Measurements from ENCODE around the gene CNGA1. TPM values are rescaled to one million over a fixed set of nuclear protein-coding genes. Genes with fewer than 3 reads are reported as not detected.

Gene CNGA1
- total RNA-seq, 2 donors from 2014 or later, result 0.33 to 1.8 TPM

DNA sequence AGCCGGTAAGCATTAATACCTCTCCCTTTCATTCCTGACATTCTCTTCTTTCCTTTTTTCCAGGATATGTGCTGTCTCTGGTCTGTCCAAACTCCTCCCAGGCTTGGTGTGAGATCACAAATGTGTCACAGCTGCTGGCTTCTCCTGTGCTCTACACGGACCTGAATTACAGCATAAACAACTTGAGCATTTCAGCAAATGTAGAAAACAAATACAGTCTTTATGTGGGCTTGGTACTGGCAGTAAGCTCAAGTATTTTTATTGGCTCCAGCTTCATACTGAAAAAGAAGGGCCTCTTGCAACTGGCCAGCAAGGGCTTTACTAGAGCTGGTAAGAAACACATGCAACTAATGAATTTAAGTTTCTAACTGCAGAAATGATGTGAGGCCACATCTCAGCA is 8.5 kb upstream of the CNGA1 start:
- WGBS, 2 donors, result 44 to 46% methylated on average over 2 of the region's 2 CpGs
- peaks cover 0 to 2% of the 10 kb centered on the region in 2 donors for H3K36me3 ChIP-seq (replicated peaks in 1 of 2; ENCODE audit: insufficient read depth in 1 of 2, low read depth in 2 of 2)

DNA sequence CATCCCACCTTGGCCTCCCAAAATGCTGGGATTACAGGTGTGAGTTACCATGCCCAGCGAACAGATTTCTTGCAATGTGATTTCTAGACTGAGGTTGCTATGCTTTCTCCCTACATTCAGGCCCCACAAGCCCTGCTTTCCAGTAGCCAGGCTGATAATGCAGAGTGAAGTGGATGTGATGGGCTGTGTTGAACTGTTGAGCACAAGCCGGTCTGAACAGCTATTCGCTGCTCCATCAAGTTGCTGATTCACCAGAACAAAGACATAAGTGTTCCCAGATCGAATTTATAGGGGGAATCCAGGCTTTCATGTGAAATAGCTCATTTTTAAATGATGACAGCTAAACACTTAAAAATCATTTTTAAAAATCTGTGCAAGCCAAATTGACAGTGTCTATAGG is 8.0 kb upstream of the CNGA1 start:
- H3K9me3 ChIP-seq, result no peaks in the 10 kb centered on the region
- H3K27ac ChIP-seq, result no peak overlapping the region
- H3K36me3 ChIP-seq (replicated peaks in 1 of 2; ENCODE audit: insufficient read depth in 1 of 2, low read depth in 2 of 2), result peaks cover 0 to 2% of the 10 kb centered on the region in 2 donors
- DNase-seq, result no peak
- 65 to 74% methylated on average over 4 of the region's 4 CpGs for WGBS, 2 donors
- intact Hi-C loops (cut with DNase I), result no loop called here
- H3K27me3 ChIP-seq, result no peaks in the 10 kb centered on the region
- ATAC-seq, result no peak
- H3K4me3 ChIP-seq, result no peak overlapping the region
- no peaks in the 10 kb centered on the region for H3K4me1 ChIP-seq
- TF ChIP-seq, protein P1, sequence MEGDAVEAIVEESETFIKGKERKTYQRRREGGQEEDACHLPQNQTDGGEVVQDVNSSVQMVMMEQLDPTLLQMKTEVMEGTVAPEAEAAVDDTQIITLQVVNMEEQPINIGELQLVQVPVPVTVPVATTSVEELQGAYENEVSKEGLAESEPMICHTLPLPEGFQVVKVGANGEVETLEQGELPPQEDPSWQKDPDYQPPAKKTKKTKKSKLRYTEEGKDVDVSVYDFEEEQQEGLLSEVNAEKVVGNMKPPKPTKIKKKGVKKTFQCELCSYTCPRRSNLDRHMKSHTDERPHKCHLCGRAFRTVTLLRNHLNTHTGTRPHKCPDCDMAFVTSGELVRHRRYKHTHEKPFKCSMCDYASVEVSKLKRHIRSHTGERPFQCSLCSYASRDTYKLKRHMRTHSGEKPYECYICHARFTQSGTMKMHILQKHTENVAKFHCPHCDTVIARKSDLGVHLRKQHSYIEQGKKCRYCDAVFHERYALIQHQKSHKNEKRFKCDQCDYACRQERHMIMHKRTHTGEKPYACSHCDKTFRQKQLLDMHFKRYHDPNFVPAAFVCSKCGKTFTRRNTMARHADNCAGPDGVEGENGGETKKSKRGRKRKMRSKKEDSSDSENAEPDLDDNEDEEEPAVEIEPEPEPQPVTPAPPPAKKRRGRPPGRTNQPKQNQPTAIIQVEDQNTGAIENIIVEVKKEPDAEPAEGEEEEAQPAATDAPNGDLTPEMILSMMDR (IDR thresholded peaks at IDR 0.05), result no peak
- TF ChIP-seq POLR2A (IDR thresholded peaks at IDR 0.05), result no peak

More for the DNA sequence above, 8.5 kb upstream of the CNGA1 start:
- Histone ChIP-seq H3K4me3 (no peak overlapping the region), H3K4me1 (no peaks in the 10 kb centered on the region), H3K9me3 (no peaks in the 10 kb centered on the region), H3K27ac (no peak overlapping the region), H3K27me3 (no peaks in the 10 kb centered on the region)
- intact Hi-C loops (cut with DNase I), result no loop called here
- ATAC-seq (no peak), DNase-seq (no peak)
- no peak for TF ChIP-seq POLR2A (IDR thresholded peaks at IDR 0.05)

DNA sequence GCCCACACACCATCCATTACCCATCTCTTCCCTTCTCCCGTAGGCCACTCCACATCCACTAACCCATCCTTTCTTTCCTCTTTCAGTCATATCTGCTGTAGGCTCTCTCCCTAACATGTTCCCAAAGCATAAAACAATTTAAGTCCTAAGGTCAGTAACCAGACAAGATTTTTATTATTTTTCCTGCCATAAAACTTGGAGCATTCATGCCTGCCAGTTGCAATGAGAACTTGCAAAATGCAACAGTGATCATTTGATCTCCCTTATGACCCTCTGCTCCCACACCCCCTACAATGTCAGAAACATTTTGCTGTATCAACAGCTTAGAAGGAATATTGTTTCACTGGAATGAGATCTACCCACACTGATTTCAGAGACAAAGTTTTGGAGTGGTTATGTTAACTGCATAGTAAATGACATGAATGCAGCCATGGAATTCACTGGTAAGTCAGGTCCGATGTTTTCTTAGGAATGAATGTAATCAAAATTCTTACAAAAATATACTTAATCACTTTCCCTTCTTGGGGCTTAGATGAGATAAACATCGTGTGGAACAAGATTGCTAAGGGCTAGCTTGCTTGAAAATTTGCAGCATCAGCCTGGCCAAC is 5.8 kb upstream of the CNGA1 start:
- ATAC-seq (no peak), DNase-seq (no peak)
- Histone ChIP-seq H3K27me3 (no peaks in the 10 kb centered on the region), H3K4me1 (peaks cover 3% of the 10 kb centered on the region), H3K9me3 (no peaks in the 10 kb centered on the region), H3K4me3 (no peak overlapping the region), H3K27ac (no peak overlapping the region), H3K36me3 (replicated peaks in 1 of 2; ENCODE audit: insufficient read depth in 1 of 2, low read depth in 2 of 2) (no peaks in the 10 kb centered on the region)
- no peak for TF ChIP-seq POLR2A (IDR thresholded peaks at IDR 0.05)
- TF ChIP-seq, protein P1 (IDR thresholded peaks at IDR 0.05), result no peak
- 70 to 75% methylated on average over 3 of the region's 3 CpGs for WGBS, 2 donors
- intact Hi-C loops (cut with DNase I), result no loop called here

DNA sequence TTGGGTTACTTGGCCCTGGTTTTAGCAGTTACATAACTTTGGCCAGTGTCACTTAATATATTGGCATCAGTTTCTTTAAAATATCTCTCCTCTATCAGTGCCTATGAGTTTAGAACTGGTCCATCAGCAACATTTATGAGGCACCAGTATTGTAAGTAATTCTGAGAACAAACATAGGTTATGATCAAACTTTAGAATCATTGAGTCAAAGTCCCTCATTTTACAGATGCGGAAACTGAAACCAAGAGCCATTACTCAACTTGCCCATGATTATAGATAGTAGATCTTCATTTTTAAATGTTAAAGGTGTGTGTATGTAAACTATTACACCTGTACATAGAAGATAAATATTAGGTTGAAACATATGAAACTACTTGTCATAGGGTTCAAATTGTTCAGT is 4.6 kb upstream of the CNGA1 start:
- H3K27ac ChIP-seq, result no peak overlapping the region
- H3K27me3 ChIP-seq, result no peaks in the 10 kb centered on the region
- H3K9me3 ChIP-seq, result no peaks in the 10 kb centered on the region
- no peak for ATAC-seq
- H3K4me3 ChIP-seq, result no peak overlapping the region
- H3K4me1 ChIP-seq, result peaks cover 4% of the 10 kb centered on the region
- WGBS, 2 donors, result 61 to 87% methylated on average over 1 of the region's 1 CpG
- no peak for TF ChIP-seq POLR2A (IDR thresholded peaks at IDR 0.05)
- no peaks in the 10 kb centered on the region for H3K36me3 ChIP-seq (replicated peaks in 1 of 2; ENCODE audit: insufficient read depth in 1 of 2, low read depth in 2 of 2)
- no peak for DNase-seq
- intact Hi-C loops (cut with DNase I), result no loop called here

DNA sequence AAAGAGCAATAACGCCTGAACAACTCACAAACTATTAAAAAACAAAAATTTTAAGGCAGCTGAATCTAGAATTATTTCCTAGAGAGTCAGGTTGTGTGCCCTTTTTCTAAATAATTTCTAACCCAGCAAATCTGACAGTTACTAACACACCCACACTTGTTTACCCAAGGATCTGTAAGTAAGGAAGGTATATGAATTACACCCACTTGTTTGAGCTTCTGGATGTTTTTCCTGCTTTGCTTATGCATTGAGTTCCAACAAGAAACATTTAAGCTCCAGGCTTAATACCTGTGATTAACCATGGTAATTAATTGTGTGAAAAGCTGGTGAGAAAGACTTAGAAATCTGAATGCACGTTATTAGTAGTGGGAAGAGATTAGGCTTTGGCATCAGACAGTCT is 1.6 kb upstream of the CNGA1 start:
- 60 to 80% methylated on average over 2 of the region's 2 CpGs for WGBS, 2 donors
- TF ChIP-seq POLR2A (IDR thresholded peaks at IDR 0.05), result no peak
- TF ChIP-seq, protein P1 (IDR thresholded peaks at IDR 0.05), result no peak
- no peak overlapping the region for H3K27ac ChIP-seq
- no peaks in the 10 kb centered on the region for H3K9me3 ChIP-seq
- intact Hi-C loops (cut with DNase I), result no loop called here
- no peak overlapping the region for H3K4me3 ChIP-seq
- no peaks in the 10 kb centered on the region for H3K27me3 ChIP-seq
- peaks cover 11% of the 10 kb centered on the region for H3K4me1 ChIP-seq
- ATAC-seq (no peak), DNase-seq (no peak)
- no peaks in the 10 kb centered on the region for H3K36me3 ChIP-seq (replicated peaks in 1 of 2; ENCODE audit: insufficient read depth in 1 of 2, low read depth in 2 of 2)

DNA sequence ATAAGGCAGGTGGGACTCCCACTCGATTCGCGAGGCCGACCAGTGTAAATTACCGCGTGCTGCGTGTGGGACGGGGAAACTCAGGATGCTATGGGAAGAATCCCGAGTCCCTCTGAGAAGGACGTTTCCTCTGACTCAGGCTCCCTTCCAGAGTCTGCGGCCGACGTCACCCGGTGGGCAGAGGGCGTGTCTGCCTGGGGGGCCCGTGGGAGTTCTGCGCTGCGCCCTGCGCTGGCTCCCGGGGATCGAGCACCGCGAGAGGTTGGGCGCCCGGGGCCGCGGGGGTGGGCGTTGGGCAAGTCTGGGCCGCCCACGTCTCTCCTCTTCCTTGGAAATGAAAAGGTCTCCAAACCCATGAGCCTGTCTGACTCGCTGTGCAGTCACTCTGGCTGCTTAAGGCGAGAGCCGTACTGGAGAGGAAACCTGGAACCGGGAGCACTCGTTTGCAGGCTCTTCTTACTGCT is 659 bp upstream of the CNGA1 start:
- TF ChIP-seq, protein P1 (IDR thresholded peaks at IDR 0.05), result no peak
- TF ChIP-seq POLR2A (IDR thresholded peaks at IDR 0.05), result no peak
- ATAC-seq, result peak; percentile 26
- peak overlapping the region; percentile 55 to 83 (median 78) for H3K27ac ChIP-seq
- intact Hi-C loops (cut with DNase I), result no loop called here
- no peaks in the 10 kb centered on the region for H3K36me3 ChIP-seq (replicated peaks in 1 of 2; ENCODE audit: insufficient read depth in 1 of 2, low read depth in 2 of 2)
- H3K9me3 ChIP-seq, result no peaks in the 10 kb centered on the region
- no peaks in the 10 kb centered on the region for H3K27me3 ChIP-seq
- 0 to 4% methylated on average over 17 to 35 of the region's 35 CpGs for WGBS, 2 donors
- DNase-seq, result peak; percentile 41 to 69 (median 54)
- H3K4me1 ChIP-seq, result peaks cover 11% of the 10 kb centered on the region
- peak overlapping the region; percentile 24 to 30 for H3K4me3 ChIP-seq
